ENCODE results near the gene VPS13D. TPM values are rescaled to one million over a fixed set of nuclear protein-coding genes. Genes with fewer than 3 reads are reported as not detected.
A peak's percentile ranks its signal among the peaks of the same experiment; 100 is the strongest.

Gene VPS13D
- total and polyA plus RNA-seq, 2 of the 4 experiments (the other 2 are of a cell fraction) = 9.0 to 16.3 TPM

DNA sequence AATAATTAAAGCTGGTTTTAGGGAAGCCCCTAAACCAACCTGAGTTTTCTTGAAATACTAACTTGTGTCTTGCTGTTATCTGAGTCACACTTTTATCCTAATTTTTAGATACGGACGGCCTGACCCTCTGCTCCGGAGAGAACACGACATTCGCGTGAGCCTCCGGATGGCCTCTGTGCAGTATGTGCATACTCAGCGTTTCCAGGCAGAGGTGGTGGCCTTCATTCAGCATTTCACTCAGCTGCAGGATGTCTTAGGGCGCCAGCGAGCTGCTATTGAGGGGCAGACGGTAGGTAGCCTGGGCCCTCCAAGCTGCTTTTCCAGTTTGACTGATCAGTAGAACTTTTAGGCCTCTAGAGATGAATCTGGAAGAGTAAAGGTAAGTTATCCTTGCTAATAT lies 63.6 kb downstream of the VPS13D start:
- Histone ChIP-seq H2BK15ac (ENCODE audit: low read depth, low read length) (no peak overlapping the region), H4K20me1 (ENCODE audit: insufficient read depth, low read length) (no peaks in the 10 kb centered on the region), H3K9me3 (ENCODE audit: control insufficient read depth, insufficient read depth, low read length) (no peaks in the 10 kb centered on the region), H2AK5ac (ENCODE audit: low read depth, low read length) (no peak overlapping the region), H3K18ac (ENCODE audit: low read depth, low read length) (no peak overlapping the region), H3K4me3 (ENCODE audit: insufficient read depth, low read depth, low read length) (no peak overlapping the region), H3K4me1 (ENCODE audit: control insufficient read depth, insufficient read depth, low read length) (peaks cover 2% of the 10 kb centered on the region; the same call in 1 of the 2 replicates), H3K14ac (replicated peaks; ENCODE audit: low read depth, low read length) (no peak overlapping the region), H4K5ac (ENCODE audit: low read depth, low read length) (no peak overlapping the region), H3K56ac (ENCODE audit: extremely low read depth, insufficient read depth, low read length) (no peak overlapping the region), H2BK20ac (ENCODE audit: low read depth, low read length) (no peak overlapping the region), H3K27ac (ENCODE audit: insufficient read depth, low read length) (no peak overlapping the region), H3K9me1 (ENCODE audit: insufficient read depth, low read length) (no peaks in the 10 kb centered on the region), H4K8ac (ENCODE audit: low read depth in 2 of 2, low read length in 2 of 2) (no peak overlapping the region), H3K4me2 (ENCODE audit: low read depth, low read length) (no peak overlapping the region), H2AFZ (replicated peaks; ENCODE audit: low read length, poor library complexity) (no peak overlapping the region), H3K36me3 (ENCODE audit: control insufficient read depth, insufficient read depth, low read length) (peaks cover 24% of the 10 kb centered on the region), H4K91ac (ENCODE audit: insufficient read depth, low read depth, low read length) (no peak overlapping the region), H3K23ac (ENCODE audit: low read depth, low read length) (no peak overlapping the region), H2BK120ac (ENCODE audit: low read depth, low read length) (no peak overlapping the region), H3K27me3 (ENCODE audit: control insufficient read depth, insufficient read depth, low read length) (no peaks in the 10 kb centered on the region), H3K79me1 (ENCODE audit: low read depth in 1 of 2, low read length in 2 of 2) (peaks cover 0 to 7% of the 10 kb centered on the region in 2 experiments; a peak in 1 of 4 replicates), H3K9ac (ENCODE audit: low read depth, low read length) (no peak overlapping the region), H2AK9ac (replicated peaks; ENCODE audit: low read depth, low read length, poor library complexity) (no peak overlapping the region), H2BK5ac (ENCODE audit: low read depth, low read length, poor library complexity, severe bottlenecking) (no peak overlapping the region), H3K4ac (ENCODE audit: low read depth, low read length) (no peak overlapping the region)
- no TSS peak for BruUV-seq (replicated peaks)
- peak; percentile 72 for TF ChIP-seq MAFK (IDR thresholded peaks at IDR 0.05; ENCODE audit: low read depth, low read length)
- TF ChIP-seq, protein P1, sequence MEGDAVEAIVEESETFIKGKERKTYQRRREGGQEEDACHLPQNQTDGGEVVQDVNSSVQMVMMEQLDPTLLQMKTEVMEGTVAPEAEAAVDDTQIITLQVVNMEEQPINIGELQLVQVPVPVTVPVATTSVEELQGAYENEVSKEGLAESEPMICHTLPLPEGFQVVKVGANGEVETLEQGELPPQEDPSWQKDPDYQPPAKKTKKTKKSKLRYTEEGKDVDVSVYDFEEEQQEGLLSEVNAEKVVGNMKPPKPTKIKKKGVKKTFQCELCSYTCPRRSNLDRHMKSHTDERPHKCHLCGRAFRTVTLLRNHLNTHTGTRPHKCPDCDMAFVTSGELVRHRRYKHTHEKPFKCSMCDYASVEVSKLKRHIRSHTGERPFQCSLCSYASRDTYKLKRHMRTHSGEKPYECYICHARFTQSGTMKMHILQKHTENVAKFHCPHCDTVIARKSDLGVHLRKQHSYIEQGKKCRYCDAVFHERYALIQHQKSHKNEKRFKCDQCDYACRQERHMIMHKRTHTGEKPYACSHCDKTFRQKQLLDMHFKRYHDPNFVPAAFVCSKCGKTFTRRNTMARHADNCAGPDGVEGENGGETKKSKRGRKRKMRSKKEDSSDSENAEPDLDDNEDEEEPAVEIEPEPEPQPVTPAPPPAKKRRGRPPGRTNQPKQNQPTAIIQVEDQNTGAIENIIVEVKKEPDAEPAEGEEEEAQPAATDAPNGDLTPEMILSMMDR (conservative IDR thresholded peaks at IDR 0.05; ENCODE audit: low read depth, low read length) = no peak
- ChIA-PET CTCF (interaction anchor here (0.6 to 1.5 kb wide), 2 partner anchors 14 to 235 kb away, joined by 3 to 4 read pairs; no protein-coding TSS in a partner anchor), POLR2A (ENCODE audit: unreplicated experiment) (no interaction called here)
- intact Hi-C loops (cut with micrococcal nuclease) = no loop called here
- ATAC-seq (ENCODE audit: low read depth) (no peak), DNase-seq (no peak)
- in situ Hi-C loops (cut with MboI; ENCODE audit: low sequenced_read_pairs) = no loop called here
- dilution Hi-C loops (cut with HindIII; ENCODE audit: low sequenced_read_pairs, unreplicated experiment) = no loop called here
- WGBS, 2 experiments (ENCODE audit: extremely low coverage in 2 of 2, insufficient read length in 1 of 2) = 90% methylated on average over 2 of the region's 11 CpGs; no CpG with 5 or more reads in 1 of the 2 experiments
